GM12875 (cell line): ENCODE results near the gene INPP5F.

Source experiments
- H3K4me3 ChIP-seq: one replicate; pipeline ENCODE4 v1.5.1; 2011; ENCODE audit warnings: low read depth, low read length, control low read depth
- CTCF ChIP-seq: IDR thresholded peaks from 2 replicates; pipeline ENCODE4 v1.5.1; 2011; ENCODE audit warnings: low read depth, mild to moderate bottlenecking, control low read depth, inconsistent platforms, low read length, moderate library complexity, borderline replicate concordance; ENCODE audit not compliant: insufficient read depth

Gene INPP5F

GRCh38 chr10:119778776-119779445, 53.1 kb downstream of the INPP5F start:
- H3K4me3 ChIP-seq = no peak overlapping the region
- TF ChIP-seq CTCF = no peak

- no peak overlapping the region for H3K4me3 ChIP-seq
- no peak for TF ChIP-seq CTCF
Observed at GRCh38 chr10:119780879-119781480, 55.1 kb downstream of the INPP5F start.

- H3K4me3 ChIP-seq = no peak overlapping the region
- no peak for TF ChIP-seq CTCF
Observed at GRCh38 chr10:119781498-119781897, 55.6 kb downstream of the INPP5F start.

- no peak overlapping the region for H3K4me3 ChIP-seq
Observed at GRCh38 chr10:119782981-119783664, 57.3 kb downstream of the INPP5F start.

GRCh38 chr10:119783665-119784027, 57.8 kb downstream of the INPP5F start:
- H3K4me3 ChIP-seq = no peak overlapping the region

More at GRCh38 chr10:119782981-119783664, 57.3 kb downstream of the INPP5F start:
- no peak for TF ChIP-seq CTCF

GRCh38 chr10:119784340-119785067, 58.7 kb downstream of the INPP5F start:
- TF ChIP-seq CTCF = no peak

More at GRCh38 chr10:119783665-119784027, 57.8 kb downstream of the INPP5F start:
- TF ChIP-seq CTCF = no peak

More at GRCh38 chr10:119784340-119785067, 58.7 kb downstream of the INPP5F start:
- no peak overlapping the region for H3K4me3 ChIP-seq
